GM10266 (cell line): ENCODE data around the gene PLCD3.

Source experiments
- DNase-seq: peaks from one replicate; pipeline ENCODE4 v3.0.0; 2012; ENCODE audit errors: extremely low spot score
- TF ChIP-seq, protein P1 (sequence below): IDR thresholded peaks from 2 replicates; pipeline ENCODE4 v1.5.1; 2012; ENCODE audit warnings: mild to moderate bottlenecking, low read depth; ENCODE audit not compliant: control insufficient read depth, insufficient read depth; ENCODE audit errors: missing control alignments

Gene PLCD3

DNA sequence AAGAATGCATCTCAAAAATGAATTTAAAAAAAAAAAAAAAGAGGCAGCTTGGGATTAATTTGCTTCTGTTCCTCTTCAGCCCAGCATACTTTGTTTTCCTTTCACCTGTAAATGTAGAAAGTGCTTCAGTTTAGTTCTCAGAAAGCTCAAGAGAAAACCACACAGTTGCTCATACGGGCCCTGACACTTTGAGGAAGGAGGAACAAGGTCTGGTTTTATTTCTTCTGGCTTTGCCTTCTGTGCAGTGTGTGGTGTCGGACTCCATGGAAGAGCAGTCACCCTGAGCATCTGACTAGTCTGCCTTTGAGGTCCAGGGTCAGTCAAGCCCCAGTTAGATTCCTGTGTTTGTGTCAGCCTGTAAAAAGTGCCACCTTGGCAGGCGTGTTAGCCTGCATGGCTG, 43.6 kb downstream of the PLCD3 start:
- TF ChIP-seq, protein P1, sequence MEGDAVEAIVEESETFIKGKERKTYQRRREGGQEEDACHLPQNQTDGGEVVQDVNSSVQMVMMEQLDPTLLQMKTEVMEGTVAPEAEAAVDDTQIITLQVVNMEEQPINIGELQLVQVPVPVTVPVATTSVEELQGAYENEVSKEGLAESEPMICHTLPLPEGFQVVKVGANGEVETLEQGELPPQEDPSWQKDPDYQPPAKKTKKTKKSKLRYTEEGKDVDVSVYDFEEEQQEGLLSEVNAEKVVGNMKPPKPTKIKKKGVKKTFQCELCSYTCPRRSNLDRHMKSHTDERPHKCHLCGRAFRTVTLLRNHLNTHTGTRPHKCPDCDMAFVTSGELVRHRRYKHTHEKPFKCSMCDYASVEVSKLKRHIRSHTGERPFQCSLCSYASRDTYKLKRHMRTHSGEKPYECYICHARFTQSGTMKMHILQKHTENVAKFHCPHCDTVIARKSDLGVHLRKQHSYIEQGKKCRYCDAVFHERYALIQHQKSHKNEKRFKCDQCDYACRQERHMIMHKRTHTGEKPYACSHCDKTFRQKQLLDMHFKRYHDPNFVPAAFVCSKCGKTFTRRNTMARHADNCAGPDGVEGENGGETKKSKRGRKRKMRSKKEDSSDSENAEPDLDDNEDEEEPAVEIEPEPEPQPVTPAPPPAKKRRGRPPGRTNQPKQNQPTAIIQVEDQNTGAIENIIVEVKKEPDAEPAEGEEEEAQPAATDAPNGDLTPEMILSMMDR: no peak
- DNase-seq: peak; percentile 4

GRCh38 chr17:45087978-45088377, 44.3 kb downstream of the PLCD3 start:
- TF ChIP-seq, protein P1: no peak
- peak; percentile 1 for DNase-seq

DNA sequence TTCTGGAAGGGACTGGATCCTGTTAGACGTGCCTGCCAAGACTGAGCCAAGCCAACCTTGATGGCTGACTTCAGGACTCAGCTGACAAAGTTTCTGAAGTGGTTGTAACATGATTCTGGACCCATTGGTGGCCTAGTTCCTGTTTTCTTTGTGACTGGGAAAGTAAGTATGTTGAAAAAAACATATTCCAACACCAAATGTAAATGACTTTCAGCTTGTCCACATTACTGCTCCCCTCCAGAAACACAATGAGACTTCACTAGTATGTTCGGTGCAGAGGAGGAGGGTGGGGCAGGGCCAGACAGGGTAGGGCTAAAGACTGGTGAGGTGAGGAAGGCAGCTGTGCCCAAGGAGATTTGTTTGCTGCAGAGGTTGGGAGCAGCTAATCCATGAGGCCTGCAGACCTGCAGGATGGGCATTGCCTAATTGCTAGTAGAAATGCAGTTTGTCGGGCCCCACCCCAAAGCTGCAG, 44.8 kb downstream of the PLCD3 start:
- TF ChIP-seq, protein P1: no peak
- DNase-seq: peak; percentile 1

DNA sequence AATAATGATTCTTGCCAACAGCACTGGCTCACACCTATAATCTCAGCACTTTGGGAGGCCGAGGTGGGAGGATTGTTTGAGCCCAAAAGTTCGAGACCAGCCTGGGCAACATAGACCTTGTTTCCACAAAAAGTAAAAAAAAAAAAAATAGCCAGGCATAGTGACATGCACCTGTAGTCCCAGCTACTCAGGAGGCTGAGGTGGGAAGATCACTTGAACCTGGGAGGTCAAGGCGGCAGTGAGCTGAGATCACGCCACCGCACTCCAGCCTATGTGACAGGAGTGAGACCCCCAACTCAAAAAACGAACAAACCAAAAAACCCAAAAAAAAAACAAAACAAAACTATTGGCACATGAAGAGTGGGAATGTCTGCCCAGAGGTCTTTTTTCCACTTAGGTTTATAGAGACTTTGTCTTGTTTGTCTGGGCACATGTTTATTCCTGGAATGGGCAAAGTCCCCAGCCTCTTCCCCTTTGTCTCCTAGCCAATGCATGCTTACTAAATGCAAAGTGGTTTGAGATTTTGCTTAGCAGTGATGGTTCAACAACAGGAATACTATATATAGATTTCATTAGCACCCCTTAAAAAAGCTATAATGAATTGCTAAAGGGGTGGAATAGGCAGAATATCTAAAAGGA, 45.3 kb downstream of the PLCD3 start:
- no peak for DNase-seq
- TF ChIP-seq, protein P1: no peak

- TF ChIP-seq, protein P1: no peak
- DNase-seq: no peak
These were observed 45.9 kb downstream of the PLCD3 start for GRCh38 chr17:45086391-45086790.

DNA sequence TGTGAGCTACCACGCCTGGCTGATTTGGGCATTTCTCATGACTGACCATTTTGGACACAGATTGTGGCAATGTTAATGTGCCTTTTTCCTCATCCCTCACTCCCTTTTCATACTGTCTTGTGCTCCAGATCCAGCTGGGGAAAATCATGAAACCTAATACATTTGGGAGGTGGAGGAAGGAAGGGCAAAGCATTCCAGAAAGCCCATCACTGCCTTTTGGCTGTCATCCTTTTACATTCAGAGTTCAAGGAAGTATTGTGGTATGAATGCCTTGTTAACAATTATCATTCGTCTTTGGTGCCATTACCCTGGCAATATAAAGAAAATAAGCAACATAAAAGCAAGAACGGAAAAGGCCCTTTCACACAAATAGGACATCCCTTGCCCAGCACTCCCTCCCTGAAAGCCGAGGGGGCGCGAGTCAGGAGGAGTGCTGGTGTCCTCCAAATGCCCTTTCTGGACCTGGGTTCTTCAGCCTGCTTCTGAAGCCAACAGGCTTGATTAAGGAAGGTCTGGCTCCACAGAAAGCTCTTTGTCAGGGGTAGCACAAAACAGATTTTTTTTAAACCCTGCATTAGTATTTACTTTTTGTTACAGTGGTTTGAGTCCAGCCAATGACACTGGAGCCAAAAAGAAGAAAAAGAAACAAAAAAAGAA, 51.1 kb downstream of the PLCD3 start:
- TF ChIP-seq, protein P1: no peak
- DNase-seq: no peak

DNA sequence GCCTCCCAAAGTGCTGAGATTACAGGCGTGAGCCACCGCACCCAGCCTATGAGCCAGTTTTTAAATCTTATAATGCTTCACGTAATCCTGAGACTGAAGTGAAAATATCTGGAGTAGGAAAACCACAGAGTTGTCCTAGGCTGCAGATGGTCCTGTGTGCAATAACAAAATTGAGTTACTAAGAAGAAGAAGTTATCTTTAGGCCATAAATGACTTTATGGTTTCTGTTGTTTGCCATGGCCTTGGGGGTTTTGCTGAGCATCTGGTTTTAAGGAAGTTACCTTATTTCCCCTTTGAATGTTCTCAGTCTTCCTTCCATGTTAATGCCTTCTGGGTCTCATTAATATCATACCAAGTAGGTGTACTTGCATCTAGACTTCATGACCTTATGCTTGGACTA, 54.7 kb downstream of the PLCD3 start:
- DNase-seq: peak; percentile 38
- TF ChIP-seq, protein P1: no peak
